Neural cell (in vitro differentiated cells): Measurements from ENCODE around the gene GOLGA8B.

Source experiments
- CTCF ChIP-seq: fragments of 450-650 bp; IDR thresholded peaks from 2 replicates; pipeline ENCODE4 v1.5.1; 2014; ENCODE audit warnings: antibody characterized with exemption, mild to moderate bottlenecking, moderate library complexity; ENCODE audit not compliant: poor library complexity, severe bottlenecking
- EZH2 ChIP-seq: fragments of 200-600, 300-800 bp; shearing (Covaris generic), sonication (generic); IDR thresholded peaks from 2 replicates; pipeline ENCODE4 v1.6.1; 2014; ENCODE audit warnings: antibody characterized with exemption, low read length, borderline replicate concordance, mild to moderate bottlenecking; ENCODE audit not compliant: insufficient read depth, poor library complexity, severe bottlenecking
- POLR2AphosphoS5 ChIP-seq: IDR thresholded peaks from 2 replicates; pipeline ENCODE4 v1.6.1; 2012
- RAD21 ChIP-seq: fragments of 450-650 bp; conservative IDR thresholded peaks from 2 replicates; pipeline ENCODE4 v1.6.1; 2014; ENCODE audit warnings: antibody characterized with exemption, mild to moderate bottlenecking, moderate library complexity
- TAF1 ChIP-seq: IDR thresholded peaks from 2 replicates; pipeline ENCODE4 v1.6.1; 2012; ENCODE audit warnings: low read depth

GRCh38 chr15:34606131-34606530, 22.7 kb upstream of the GOLGA8B start:
- no peak for TF ChIP-seq RAD21
- no peak for TF ChIP-seq CTCF
- TF ChIP-seq EZH2: no peak
- TF ChIP-seq POLR2AphosphoS5: no peak
- TF ChIP-seq TAF1: no peak
